H4 (cell line): ENCODE data around the gene FRK. TPM values are rescaled to one million over a fixed set of nuclear protein-coding genes. Genes with fewer than 3 reads are reported as not detected.
A peak's percentile ranks its signal among the peaks of the same experiment; 100 is the strongest.
"Not testable (repeated sequence)": the region's sequence is repeated elsewhere in the genome, so short reads cannot be mapped to it uniquely, and the experiment has no call there.

Experiments used
- DNase-seq: peaks from one replicate; pipeline ENCODE4 v3.0.0-alpha.2; 2015; ENCODE audit warnings: low spot score
- total RNA-seq: library from RNA; depleted of rRNA; stranded (reverse); fragments of >200 nt; shearing (Covaris generic); gene quantifications from 2 replicates; pipeline ENCODE4 v1.2.3, GENCODE V29; 2014; rRNA removed

FRK gene
- total RNA-seq, 1 experiment from 2014 or later, result 0.39 TPM

GRCh38 chr6:115890238-115890637 lies 170.5 kb downstream of the FRK start:
- no peak for DNase-seq

- DNase-seq, result not testable (repeated sequence)
These were observed 171.8 kb downstream of the FRK start for GRCh38 chr6:115888687-115889470.

- no peak for DNase-seq
These were observed 172.8 kb downstream of the FRK start for GRCh38 chr6:115887891-115888290.

- DNase-seq, result no peak
These were observed 174.9 kb downstream of the FRK start for GRCh38 chr6:115885636-115886366.

GRCh38 chr6:115882771-115883170 lies 177.9 kb downstream of the FRK start:
- DNase-seq, result no peak

GRCh38 chr6:115882174-115882573 lies 178.5 kb downstream of the FRK start:
- DNase-seq, result peak; percentile 11

Other genes starting within 250 kb of the FRK start
- 8.2 and 9.3 TPM in 2 replicates for gene NT5DC1, start 40.0 kb upstream of the FRK start, total RNA-seq
- not detected in 2 replicates for gene COL10A1, start 65.2 kb upstream of the FRK start, total RNA-seq
- gene TSPYL4, start 193.2 kb upstream of the FRK start, total RNA-seq, result 5.8 and 6.3 TPM in 2 replicates
- 38.4 and 39.9 TPM in 2 replicates for gene TSPYL1, start 219.0 kb upstream of the FRK start, total RNA-seq